NCI-H446 (cell line): ENCODE measurements around the gene ORAI3.

Experiments used
- DNase-seq, 2 experiments: peaks; one replicate each; lab custom pipeline; 2025; lab: John Stamatoyannopoulos, UW

The ORAI3 gene

DNA sequence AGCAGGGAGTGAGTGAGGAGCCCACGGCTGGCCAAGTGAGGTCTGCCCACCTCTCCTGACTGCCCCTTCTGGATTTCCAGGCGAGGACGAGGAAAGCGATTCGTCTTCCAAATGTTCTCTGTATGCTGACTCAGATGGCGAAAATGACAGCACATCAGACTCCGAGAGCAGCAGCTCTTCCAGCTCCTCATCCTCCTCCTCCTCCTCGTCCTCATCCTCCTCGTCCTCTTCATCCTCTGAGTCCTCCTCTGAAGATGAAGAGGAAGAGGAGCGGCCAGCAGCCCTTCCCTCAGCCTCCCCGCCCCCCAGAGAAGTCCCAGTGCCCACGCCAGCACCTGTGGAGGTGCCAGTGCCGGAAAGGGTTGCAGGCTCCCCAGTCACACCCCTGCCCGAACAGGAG, 22.4 kb downstream of the ORAI3 start:
- DNase-seq, result no peak

DNA sequence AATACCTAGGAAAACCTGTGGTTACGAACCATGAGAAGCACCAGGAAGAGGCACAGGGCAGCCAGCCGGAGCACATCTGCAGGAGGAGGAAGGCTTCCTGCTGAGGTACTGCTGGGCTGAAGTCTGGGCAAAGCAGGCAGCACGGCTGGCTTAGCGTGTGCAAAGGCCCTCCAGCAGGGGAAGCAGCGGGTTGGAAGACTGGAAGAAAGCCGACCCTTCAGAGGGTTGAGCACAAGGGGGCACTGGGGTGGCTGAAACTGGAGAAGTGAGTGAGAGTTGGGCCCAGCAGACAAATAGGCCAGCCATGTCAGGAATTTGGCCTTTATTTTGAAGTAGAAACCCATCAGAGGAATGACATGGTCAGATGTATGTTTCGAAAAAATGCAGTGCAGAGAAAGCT, 24.0 kb downstream of the ORAI3 start:
- no peak for DNase-seq

DNA sequence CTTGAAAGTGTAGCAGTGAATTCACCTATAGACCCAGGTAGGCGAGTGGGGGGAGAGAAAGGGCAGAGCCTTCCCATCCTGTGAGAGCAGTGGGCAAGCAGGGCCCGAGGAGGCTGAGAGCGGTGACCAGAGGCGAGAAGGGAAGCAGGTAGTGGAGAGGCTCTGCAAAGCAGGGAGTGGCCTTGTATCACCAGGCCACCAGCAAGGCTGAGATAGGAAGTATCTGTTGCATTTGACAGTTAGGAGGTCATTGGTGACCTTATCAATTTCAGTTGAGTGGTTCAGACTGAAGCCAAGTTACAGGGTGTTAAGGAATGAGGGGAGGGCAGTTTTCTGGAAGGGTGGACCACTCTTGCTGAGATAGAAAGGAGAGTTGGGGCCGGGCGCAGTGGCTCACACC, 25.5 kb downstream of the ORAI3 start:
- no peak for DNase-seq

DNA sequence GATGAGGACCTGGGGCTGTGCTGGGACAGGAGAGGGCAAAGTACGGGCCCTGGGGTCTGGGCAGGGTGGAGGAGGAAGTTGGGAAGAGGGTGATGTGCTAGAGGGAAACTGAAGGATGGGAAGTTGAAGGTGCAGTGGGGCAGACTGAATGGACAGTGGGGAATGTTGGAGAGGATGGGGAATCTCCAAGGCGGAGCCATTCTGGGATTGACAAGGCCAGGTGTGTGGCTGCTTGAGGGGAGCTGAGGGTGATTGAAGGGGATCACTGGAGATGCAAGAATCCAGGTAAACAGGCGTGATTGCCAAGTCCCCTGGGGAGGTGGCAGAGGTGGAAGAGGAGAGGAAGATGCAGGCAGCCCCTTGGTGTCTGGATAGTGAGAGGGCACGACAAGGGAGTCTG, 27.6 kb downstream of the ORAI3 start:
- no peak for DNase-seq

DNA sequence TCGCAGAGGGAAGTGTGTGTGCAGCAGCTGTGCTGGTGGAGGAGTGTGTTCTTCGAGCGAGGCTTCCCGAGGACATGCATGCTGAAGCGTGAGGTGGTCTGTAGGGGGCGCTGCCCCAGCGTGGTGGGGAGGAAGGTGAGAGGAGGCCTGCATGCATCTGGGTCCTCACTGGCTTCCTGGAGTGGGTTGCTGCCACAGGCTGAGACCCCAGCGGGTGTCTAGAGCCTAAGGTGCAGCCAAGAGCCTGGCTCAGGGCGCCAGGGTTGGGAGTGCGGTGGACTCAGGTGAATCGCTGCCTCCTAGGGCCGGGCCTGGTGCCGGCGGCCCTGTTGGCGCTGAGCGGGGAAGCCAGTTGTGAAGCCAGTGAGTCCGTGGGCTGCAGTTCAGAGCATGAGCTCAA, 28.6 kb downstream of the ORAI3 start:
- DNase-seq, result no peak

DNA sequence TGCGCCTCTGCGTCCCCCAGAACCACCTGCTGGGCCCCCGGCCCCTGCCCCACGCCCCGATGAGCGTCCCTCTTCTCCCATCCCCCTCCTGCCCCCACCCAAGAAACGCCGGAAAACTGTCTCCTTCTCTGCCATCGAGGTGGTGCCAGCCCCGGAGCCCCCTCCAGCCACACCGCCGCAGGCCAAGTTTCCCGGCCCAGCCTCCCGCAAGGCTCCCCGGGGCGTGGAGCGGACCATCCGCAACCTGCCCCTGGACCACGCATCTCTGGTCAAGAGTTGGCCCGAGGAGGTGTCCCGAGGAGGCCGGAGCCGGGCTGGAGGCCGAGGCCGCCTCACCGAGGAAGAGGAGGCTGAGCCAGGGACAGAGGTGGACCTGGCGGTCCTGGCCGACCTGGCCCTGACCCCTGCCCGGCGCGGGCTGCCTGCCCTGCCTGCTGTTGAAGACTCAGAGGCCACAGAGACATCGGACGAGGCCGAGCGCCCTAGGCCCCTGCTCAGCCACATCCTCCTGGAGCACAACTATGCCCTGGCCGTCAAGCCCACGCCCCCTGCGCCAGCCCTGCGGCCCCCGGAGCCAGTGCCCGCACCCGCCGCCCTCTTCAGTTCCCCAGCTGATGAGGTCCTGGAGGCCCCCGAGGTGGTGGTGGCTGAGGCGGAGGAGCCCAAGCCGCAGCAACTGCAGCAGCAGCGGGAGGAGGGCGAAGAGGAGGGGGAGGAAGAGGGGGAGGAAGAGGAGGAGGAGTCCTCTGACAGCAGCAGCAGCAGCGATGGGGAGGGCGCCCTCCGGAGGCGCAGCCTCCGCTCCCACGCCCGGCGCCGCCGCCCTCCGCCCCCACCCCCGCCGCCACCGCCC, 30.5 kb downstream of the ORAI3 start:
- no peak for DNase-seq

DNA sequence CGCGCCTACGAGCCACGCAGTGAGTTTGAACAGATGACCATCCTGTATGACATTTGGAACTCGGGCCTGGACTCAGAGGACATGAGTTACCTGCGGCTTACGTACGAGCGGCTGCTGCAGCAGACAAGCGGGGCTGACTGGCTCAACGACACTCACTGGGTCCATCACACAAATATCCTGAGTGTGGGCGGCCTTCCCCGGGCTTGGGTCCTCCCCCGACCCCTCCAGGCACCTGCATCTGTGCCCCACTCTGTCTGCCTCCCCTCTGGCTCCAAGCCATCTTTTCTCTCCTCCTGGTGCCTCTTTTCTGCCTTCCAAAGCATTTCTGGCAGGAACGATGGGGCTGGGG, 31.1 kb downstream of the ORAI3 start:
- no peak for DNase-seq

DNA sequence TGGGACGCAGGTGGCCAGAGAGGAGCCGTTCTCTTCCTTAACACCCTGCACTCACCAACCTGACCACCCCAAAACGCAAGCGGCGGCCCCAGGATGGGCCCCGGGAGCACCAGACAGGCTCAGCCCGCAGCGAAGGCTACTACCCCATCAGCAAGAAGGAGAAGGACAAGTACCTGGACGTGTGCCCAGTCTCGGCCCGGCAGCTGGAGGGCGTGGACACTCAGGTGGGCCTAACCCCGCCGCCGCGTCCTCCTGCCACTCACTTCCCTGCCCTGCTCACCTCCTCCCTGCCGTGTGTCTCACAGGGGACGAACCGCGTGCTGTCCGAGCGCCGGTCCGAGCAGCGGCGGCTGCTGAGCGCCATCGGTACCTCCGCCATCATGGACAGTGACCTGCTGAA, 31.6 kb downstream of the ORAI3 start:
- DNase-seq, result no peak

DNA sequence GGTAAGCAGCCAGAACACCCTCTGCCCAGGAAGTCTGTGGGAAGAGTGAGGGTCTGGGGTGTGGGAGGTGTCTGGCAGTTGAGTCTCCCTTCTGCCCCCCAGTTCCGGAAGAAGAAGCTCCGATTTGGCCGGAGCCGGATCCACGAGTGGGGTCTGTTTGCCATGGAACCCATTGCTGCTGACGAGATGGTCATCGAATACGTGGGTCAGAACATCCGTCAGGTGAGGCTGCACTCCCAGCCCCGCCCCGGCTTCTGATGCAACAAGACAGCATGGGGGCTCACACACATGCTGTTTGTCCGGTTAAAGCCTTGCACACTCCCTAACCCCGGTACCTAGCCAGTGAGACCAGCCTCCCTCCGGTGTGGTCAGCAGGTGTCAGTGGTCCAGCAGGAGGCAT, 32.1 kb downstream of the ORAI3 start:
- no peak for DNase-seq

DNA sequence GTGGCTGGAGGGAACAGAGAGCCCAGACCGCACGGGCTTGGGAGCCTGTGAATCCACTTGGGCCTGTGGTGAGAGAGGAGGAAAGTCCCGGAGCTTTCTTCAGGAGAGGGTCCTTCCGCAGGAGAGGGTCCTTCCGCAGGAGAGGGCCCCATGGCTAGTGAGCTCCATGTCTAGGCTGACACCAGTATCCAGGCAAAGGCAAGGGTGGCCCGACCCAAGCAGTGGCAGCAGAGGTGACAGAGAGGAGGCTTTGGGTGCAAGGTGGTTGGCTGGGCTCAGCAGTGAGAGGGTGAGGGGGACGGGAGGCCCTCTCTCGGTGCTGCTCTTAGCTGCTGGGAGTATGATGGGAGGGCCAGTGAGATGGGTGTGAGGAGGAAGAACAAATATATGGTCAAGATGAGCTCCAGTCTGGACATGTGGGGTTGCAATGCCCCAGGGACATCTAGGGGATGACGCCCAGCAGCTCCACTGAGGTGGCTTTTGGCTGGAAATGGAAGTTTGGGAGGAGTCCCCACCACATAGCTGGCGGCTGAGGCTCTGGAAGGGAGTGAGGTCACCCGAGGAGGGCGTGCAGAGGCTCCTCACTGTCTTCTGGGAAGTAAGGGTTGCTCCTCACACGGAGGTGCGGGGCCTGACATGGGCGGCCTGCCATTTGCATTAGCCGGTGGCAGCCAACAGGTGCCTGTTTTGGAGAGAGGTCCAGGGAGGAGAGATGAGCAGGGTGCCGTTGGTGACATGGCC, 33.9 kb downstream of the ORAI3 start:
- DNase-seq, result no peak

DNA sequence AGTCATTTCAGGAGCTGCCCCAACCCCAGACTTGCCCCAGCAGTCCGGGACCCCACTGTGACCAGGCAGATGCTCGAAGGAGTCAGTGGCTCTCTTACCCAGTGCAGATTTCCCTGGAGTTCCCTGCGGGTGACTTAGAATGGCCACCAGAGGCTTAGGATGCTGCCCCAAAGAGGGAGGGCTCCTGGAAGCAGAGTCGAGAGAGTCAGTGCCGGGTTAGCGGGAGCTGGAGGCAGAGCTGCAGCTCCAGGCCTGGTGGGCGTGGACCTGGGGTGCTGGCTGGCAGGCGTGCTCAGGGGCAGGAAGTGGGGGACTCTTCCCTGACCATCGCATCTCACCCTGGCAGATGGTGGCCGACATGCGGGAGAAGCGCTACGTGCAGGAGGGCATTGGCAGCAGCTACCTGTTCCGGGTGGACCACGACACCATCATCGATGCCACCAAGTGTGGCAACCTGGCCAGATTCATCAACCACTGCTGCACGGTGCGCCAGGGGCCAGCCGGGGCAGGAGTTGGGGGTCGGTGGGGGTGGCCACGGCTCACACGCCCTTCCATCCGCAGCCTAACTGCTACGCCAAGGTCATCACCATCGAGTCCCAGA, 34.5 kb downstream of the ORAI3 start:
- no peak for DNase-seq

DNA sequence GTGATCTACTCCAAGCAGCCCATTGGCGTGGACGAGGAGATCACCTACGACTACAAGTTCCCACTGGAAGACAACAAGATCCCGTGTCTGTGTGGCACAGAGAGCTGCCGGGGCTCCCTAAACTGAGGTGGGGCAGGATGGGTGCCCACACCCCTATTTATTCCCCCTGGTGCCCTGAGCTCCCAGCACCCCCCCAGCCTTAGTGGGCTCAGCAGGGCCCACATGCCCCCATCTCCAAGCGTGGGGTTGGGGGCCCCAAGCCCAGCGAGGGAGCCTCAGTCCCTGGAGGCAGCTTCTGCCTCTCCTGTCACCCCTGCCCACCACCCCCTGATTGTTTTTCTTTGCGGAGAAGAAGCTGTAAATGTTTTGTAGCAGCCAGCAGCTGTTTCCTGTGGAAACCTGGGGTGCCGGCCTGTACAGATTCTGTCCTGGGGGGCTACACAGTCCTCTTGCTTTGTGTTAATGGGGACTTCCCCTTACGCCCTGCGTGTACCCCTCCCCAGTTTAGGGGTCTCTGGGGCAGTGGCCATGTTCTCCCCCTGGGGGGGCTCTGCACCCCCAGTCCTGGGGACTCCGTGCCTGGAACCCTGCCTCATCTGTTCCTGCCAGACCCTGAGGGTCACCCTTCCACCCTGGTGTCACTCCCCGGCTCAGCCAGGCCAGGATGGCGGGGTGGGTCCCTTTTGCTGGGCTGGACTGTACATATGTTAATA, 35.2 kb downstream of the ORAI3 start:
- DNase-seq, result no peak

DNA sequence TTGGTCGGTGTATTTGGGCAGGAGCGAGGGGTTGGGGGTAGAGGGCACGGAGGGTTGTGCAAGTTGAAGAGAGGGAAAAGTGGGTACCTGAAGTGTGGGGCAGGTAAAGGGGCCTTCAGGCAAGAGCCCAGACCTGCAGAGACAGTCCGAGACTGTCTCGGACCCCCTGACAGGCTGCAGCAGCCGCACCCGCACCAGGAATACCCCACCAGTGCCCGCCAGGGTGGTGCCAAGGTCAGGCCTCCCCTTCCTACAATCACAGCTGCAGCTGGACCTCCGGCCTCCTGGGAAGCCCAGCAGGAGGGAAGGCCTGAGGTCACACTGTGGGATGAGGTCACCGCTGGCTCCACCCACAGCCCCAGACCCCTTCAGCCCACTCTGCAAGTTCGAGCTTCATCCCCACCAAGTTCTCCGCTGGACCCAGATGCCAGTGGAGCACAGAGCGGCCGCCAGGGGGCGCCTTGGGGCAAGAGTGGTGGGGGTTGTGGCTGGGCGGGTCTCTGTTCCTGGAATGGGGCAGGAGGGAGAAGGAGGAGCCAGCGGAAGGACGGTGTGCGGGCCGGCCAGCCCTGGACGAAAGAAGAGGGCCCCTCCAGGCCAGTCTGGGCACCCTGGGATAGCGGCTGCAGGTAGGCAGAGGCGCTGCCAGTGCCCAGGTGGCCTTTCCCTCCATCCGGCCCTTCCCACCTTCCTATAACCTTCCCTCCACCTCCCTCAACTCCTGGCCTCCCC, 36.0 kb downstream of the ORAI3 start, which contains the start of gene HSD3B7:
Gene HSD3B7, plus strand, starts transcription at position 539 of the 732 bp plus-strand sequence. CDS start 452 bp downstream, outside the sequence.
- DNase-seq, result peak; percentile 11 to 81

DNA sequence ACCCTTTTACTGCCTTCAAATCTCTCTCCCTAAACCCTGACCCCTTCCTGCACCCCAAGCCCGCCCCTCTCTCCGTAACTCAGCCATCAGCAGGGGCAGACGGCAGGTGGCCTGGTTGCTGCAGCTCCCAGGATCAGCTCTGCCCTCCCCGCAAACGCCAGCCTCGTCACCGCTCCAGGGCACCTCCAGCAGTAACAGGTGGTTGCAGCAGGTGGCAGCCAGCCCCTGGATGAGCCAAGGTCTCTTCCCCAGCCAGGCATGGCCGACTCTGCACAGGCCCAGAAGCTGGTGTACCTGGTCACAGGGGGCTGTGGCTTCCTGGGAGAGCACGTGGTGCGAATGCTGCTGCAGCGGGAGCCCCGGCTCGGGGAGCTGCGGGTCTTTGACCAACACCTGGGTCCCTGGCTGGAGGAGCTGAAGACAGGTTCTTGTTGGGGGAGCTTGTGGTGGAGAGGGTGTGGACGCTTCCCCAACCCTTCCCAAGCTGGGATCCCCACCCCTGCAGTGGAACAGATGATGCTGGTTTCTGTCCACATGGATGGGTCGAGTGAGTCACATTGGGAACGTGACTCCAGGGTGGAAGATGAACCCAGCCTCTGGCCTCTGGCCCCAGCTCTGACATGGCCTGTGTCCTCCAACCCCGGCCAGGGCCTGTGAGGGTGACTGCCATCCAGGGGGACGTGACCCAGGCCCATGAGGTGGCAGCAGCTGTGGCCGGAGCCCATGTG, 36.7 kb downstream of the ORAI3 start:
- DNase-seq, result peak in 1 of 2 experiments; percentile 28

DNA sequence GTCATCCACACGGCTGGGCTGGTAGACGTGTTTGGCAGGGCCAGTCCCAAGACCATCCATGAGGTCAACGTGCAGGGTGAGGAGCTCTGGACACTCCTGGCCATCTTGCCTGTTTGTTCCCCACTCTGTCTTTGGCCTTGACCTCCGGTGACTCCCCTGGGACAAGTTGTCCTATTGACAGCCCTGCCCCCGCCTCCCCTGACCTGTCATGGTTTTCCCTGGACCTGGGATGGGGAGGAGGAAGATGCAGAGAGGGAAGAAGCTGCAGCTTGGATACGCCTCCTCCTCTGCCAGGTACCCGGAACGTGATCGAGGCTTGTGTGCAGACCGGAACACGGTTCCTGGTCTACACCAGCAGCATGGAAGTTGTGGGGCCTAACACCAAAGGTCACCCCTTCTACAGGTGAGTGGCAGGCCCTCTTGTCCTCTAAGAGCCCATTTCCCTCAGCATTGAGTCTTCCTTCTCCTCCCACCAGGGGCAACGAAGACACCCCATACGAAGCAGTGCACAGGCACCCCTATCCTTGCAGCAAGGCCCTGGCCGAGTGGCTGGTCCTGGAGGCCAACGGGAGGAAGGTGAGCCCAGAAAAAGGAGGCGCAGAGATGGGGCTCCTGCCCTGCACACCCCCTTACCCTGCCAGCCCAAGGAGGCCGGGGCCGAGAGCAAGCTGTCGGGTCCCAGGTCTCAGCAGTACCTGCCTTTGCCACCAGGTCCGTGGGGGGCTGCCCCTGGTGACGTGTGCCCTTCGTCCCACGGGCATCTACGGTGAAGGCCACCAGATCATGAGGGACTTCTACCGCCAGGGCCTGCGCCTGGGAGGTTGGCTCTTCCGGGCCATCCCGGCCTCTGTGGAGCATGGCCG, 37.5 kb downstream of the ORAI3 start:
- no peak for DNase-seq

DNA sequence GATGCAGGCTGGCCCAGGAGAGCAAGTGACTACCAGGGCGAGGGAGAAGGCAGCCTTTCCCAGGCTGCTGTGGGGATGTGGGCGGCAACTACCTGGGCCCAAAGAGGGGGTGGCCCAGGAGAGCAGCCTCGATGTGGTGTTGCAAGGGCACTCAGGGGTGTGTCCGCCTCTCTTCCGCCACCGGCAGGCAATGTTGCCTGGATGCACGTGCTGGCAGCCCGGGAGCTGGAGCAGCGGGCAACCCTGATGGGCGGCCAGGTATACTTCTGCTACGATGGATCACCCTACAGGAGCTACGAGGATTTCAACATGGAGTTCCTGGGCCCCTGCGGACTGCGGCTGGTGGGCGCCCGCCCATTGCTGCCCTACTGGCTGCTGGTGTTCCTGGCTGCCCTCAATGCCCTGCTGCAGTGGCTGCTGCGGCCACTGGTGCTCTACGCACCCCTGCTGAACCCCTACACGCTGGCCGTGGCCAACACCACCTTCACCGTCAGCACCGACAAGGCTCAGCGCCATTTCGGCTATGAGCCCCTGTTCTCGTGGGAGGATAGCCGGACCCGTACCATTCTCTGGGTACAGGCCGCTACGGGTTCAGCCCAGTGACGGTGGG, 38.8 kb downstream of the ORAI3 start:
- no peak for DNase-seq

DNA sequence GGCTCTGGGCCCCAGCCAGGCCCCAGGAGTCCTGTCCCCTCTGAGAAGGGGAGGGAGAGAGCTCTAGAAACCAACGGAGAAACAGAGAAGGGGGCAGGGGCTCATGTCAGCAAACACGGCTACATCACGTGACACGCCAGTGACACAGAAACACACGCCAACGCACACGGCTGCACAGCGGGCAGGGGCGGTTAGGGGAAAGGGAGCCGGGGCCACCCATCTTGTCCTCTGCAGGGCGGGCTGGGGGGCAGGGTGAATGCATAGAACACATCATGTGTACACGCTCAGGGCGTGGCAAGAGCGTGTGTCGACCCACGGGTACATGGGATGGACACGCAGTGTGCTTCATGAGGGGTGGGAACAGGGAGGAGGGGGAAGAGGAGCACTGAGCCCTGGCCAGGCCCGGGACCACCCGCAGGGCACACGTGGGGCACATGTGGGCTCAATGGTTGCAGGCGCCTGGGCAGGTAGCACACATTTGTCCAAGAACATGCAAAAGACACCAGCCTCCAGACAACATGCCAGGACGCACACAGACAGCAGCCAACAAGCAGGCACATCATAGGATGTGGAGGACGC, 40.7 kb downstream of the ORAI3 start:
- no peak for DNase-seq

DNA sequence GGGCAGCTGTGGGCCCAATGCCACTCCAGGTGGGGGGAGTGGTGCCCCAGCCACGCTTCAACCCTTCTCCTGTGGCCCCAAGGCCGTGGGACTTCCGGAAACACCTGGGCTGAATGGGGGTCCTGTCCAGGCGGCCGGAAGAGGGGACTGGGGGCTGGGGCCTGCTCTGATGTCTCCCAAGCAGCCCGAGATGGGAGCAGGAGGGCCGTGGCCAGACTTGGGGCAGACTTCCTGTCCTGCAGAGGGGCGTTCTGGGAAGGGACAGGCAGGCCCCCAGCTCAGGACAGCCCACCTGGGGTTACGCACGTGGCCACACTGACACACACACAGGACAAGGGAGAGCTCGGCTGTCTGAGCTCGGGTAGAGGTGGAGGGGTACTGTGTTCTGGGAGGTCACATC, 41.2 kb downstream of the ORAI3 start:
- no peak for DNase-seq

DNA sequence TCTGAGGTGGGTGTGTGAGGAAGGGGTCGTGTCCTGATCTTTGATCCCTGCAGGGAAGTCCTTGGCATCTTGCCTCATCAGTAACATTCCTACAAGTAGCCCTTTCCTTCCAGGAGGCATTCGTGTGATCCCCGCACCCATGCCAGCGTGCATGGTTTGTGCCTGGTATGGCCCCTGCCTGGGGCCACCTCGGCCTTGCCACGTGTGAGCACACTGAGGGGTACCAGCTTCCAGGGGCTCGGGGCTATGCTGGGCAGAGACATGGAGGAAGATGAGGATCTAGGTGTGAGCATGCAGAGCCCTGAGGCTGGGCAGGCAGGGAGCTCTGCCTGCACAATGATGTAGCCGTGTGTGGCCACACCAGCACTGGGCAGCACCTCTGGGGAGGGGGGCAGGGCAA, 42.2 kb downstream of the ORAI3 start:
- DNase-seq, result no peak
